Parathyroid adenoma (tissue), 2 donors: ENCODE measurements around the gene RUSC2.
"Not testable (repeated sequence)": the region's sequence is repeated elsewhere in the genome, so short reads cannot be mapped to it uniquely, and the experiment has no call there.

Experiments used
- H2AFZ ChIP-seq: fragments of 300-600 bp; sonication (generic); one replicate; pipeline ENCODE4 v1.7.0; 2017; ENCODE audit warnings: antibody characterized with exemption, mild to moderate bottlenecking
- H3K27ac ChIP-seq: fragments of 300-600 bp; sonication (generic); one replicate; pipeline ENCODE4 v1.7.0; 2017
- H3K27me3 ChIP-seq: fragments of 300-600 bp; sonication (generic); one replicate; pipeline ENCODE4 v1.7.0; 2017; ENCODE audit warnings: low read length; ENCODE audit not compliant: control insufficient read depth, insufficient read depth
- H3K36me3 ChIP-seq: fragments of 300-600 bp; sonication (generic); one replicate; pipeline ENCODE4 v1.7.0; 2017; ENCODE audit warnings: low read length; ENCODE audit not compliant: control insufficient read depth, insufficient read depth
- H3K4me1 ChIP-seq: fragments of 300-600 bp; sonication (generic); one replicate; pipeline ENCODE4 v1.7.0; 2017; ENCODE audit warnings: control low read depth
- H3K4me2 ChIP-seq: fragments of 300-600 bp; sonication (generic); one replicate; pipeline ENCODE4 v1.7.0; 2017; ENCODE audit warnings: low read length
- H3K4me3 ChIP-seq: fragments of 300-600 bp; sonication (generic); one replicate; pipeline ENCODE4 v1.7.0; 2017; ENCODE audit warnings: low read depth, low read length
- H3K79me2 ChIP-seq: fragments of 300-600 bp; sonication (generic); one replicate; pipeline ENCODE4 v1.7.0; 2017; ENCODE audit warnings: control low read depth
- H3K9ac ChIP-seq: fragments of 300-600 bp; sonication (generic); one replicate; pipeline ENCODE4 v1.7.0; 2017; ENCODE audit warnings: mild to moderate bottlenecking
- H3K9me3 ChIP-seq: fragments of 300-600 bp; sonication (generic); one replicate; pipeline ENCODE4 v1.7.0; 2017; ENCODE audit warnings: low read length; ENCODE audit not compliant: control insufficient read depth
- CTCF ChIP-seq: fragments of 300-600 bp; sonication (generic); IDR thresholded peaks from one replicate; pipeline ENCODE4 v1.7.0; 2017; ENCODE audit warnings: antibody characterized with exemption, mild to moderate bottlenecking
- donor health status: primary hyperparathyroidism.

RUSC2 gene

DNA sequence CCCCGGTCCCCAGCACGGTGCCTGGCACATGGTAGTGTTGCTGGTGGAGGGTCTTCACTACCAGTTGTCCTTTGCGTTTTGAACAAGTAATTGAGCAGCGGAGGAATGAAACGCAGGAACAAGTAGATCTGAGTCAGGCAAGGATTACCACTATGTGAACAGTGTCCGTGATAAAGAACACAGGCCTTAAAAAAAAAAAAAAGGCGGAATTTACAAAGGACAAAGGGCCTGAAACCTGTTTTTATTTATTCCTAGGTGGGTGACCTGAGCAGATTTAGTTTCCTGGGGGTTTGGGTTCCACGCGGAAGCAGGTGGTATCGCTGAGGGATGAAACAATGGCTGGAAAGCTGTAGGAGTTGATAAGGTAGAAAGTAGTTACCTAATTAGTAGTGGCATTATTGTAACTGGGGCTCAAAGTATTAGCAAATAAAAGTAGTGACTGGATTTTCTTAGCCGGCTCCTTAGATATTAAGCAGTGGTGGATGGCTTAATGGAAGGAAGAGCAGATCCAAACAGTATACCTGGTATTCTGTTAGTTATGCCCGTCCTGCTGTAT lies 1.1 kb downstream of the RUSC2 start:
- no peaks in the 10 kb centered on the region for H3K36me3 ChIP-seq
- peak overlapping the region; percentile 74 for H3K4me2 ChIP-seq
- peak overlapping the region; percentile 80 for H3K27ac ChIP-seq
- no peaks in the 10 kb centered on the region for H3K4me1 ChIP-seq
- no peak overlapping the region for H3K9ac ChIP-seq
- H3K79me2 ChIP-seq = no peaks in the 10 kb centered on the region
- peak overlapping the region; percentile 91 for H2AFZ ChIP-seq
- H3K9me3 ChIP-seq = no peaks in the 10 kb centered on the region
- H3K4me3 ChIP-seq = peak overlapping the region; percentile 64
- no peaks in the 10 kb centered on the region for H3K27me3 ChIP-seq
- no peak for TF ChIP-seq CTCF

- not testable (repeated sequence) for H3K4me3 ChIP-seq, H3K36me3 ChIP-seq, H3K9ac ChIP-seq, H3K27ac ChIP-seq, H3K4me1 ChIP-seq, H3K79me2 ChIP-seq, H3K9me3 ChIP-seq, H2AFZ ChIP-seq, H3K4me2 ChIP-seq, H3K27me3 ChIP-seq
These were observed 3.2 kb downstream of the RUSC2 start for GRCh38 chr9:35493119-35493518.

GRCh38 chr9:35495984-35496383 lies 6.1 kb downstream of the RUSC2 start:
- Histone ChIP-seq H2AFZ (no peak overlapping the region), H3K27me3 (no peaks in the 10 kb centered on the region), H3K9me3 (no peaks in the 10 kb centered on the region), H3K27ac (no peak overlapping the region), H3K36me3 (no peaks in the 10 kb centered on the region), H3K4me3 (no peak overlapping the region), H3K9ac (no peak overlapping the region), H3K4me1 (no peaks in the 10 kb centered on the region), H3K4me2 (no peak overlapping the region), H3K79me2 (no peaks in the 10 kb centered on the region)
- no peak for TF ChIP-seq CTCF

DNA sequence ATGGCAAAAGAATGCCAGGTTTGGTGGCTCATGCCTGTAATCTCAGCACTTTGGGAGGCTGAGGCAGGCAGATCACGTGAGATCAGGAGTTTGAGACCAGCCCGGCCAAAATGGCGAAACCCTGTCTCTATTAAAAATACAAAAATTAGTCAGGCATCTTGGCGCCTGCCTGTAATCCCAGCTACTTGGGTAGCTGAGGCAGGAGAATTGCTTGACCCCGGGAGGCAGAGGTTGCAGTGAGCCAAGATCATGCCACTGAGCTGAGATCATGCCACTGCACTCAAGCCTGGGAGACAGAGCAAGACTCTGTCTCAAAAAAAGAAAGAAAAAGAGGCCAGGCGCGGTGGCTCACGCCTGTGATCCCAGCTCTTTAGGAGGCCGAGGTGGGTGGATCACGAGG lies 8.3 kb downstream of the RUSC2 start:
- not testable (repeated sequence) for H3K4me1 ChIP-seq, H3K27ac ChIP-seq, H3K4me2 ChIP-seq, H2AFZ ChIP-seq, H3K4me3 ChIP-seq, H3K36me3 ChIP-seq, H3K79me2 ChIP-seq, H3K9ac ChIP-seq, H3K9me3 ChIP-seq, H3K27me3 ChIP-seq

- Histone ChIP-seq H3K27me3 (no peaks in the 10 kb centered on the region), H3K79me2 (no peaks in the 10 kb centered on the region), H3K9me3 (no peaks in the 10 kb centered on the region), H3K27ac (no peak overlapping the region), H3K36me3 (no peaks in the 10 kb centered on the region), H3K4me2 (no peak overlapping the region), H2AFZ (no peak overlapping the region), H3K9ac (no peak overlapping the region), H3K4me1 (no peaks in the 10 kb centered on the region), H3K4me3 (no peak overlapping the region)
- TF ChIP-seq CTCF = no peak
These were observed 9.3 kb downstream of the RUSC2 start for GRCh38 chr9:35499029-35499700.

DNA sequence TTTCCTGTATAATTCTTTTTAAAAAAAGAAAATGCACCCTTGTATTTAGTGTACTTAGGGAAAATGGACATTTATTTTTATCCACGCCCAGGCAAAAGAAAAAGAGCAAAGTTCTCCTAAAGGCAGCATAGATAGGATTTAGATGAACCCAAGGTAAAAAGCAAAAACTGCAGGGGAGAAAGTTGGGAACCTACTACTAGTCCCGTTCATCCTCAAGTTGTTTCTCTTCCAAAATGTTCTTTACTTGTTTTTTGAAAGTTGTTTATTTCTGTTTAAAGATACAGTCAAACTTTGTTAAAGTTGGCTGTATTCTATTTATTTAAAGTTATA lies 9.8 kb downstream of the RUSC2 start:
- no peaks in the 10 kb centered on the region for H3K27me3 ChIP-seq
- no peak overlapping the region for H2AFZ ChIP-seq
- H3K9me3 ChIP-seq = no peaks in the 10 kb centered on the region
- H3K36me3 ChIP-seq = no peaks in the 10 kb centered on the region
- H3K4me3 ChIP-seq = no peak overlapping the region
- H3K9ac ChIP-seq = no peak overlapping the region
- TF ChIP-seq CTCF = no peak
- no peak overlapping the region for H3K27ac ChIP-seq
- H3K4me2 ChIP-seq = no peak overlapping the region
- no peaks in the 10 kb centered on the region for H3K4me1 ChIP-seq
- H3K79me2 ChIP-seq = no peaks in the 10 kb centered on the region
